DND-41 (cell line): ENCODE measurements around the gene SOCS2.
"Not testable (repeated sequence)": the region's sequence is repeated elsewhere in the genome, so short reads cannot be mapped to it uniquely, and the experiment has no call there.

ENCODE experiments used
- ATAC-seq: fragments of 200-7000 bp; cut with Tn5 transposase; 3 replicates; pipeline ENCODE4 v1.9.1; 2021; ENCODE audit warnings: low read depth; ENCODE audit not compliant: insufficient read depth
- DNase-seq: peaks from one replicate; pipeline ENCODE4 v3.0.0-alpha.2; 2020
- H2AFZ ChIP-seq: 2 replicates; pipeline ENCODE4 v1.6.0; 2012; ENCODE audit warnings: low read depth, low read length
- H3K27ac ChIP-seq: 2 replicates; pipeline ENCODE4 v1.5.1; 2012; ENCODE audit warnings: low read length, inconsistent platforms
- H3K27me3 ChIP-seq: fragments of 200-600 bp; sonication (generic); 2 replicates; pipeline ENCODE4 v1.6.0; 2012; ENCODE audit warnings: low read length, mild to moderate bottlenecking, inconsistent platforms; ENCODE audit not compliant: insufficient read depth, poor library complexity
- H3K36me3 ChIP-seq: 2 replicates; pipeline ENCODE4 v1.5.1; 2012; ENCODE audit warnings: low read length, inconsistent platforms; ENCODE audit not compliant: insufficient read depth
- H3K4me1 ChIP-seq: 2 replicates; pipeline ENCODE4 v1.5.1; 2012; ENCODE audit warnings: mild to moderate bottlenecking, low read length; ENCODE audit not compliant: insufficient read depth
- H3K4me2 ChIP-seq: 2 replicates; pipeline ENCODE4 v1.6.0; 2012; ENCODE audit warnings: mild to moderate bottlenecking, moderate library complexity, low read length, inconsistent platforms; ENCODE audit not compliant: insufficient read depth
- H3K4me3 ChIP-seq, 2 experiments: fragments of 200-600 bp in 1 of 2; shearing (Covaris generic) in 1 of 2; 2 replicates each; pipeline ENCODE4 v1.5.1; 2012 to 2016; ENCODE audit warnings: inconsistent platforms in 2 of 2, low read length in 2 of 2, mild to moderate bottlenecking in 2 of 2, low read depth in 1 of 2, moderate library complexity in 1 of 2
- H3K79me2 ChIP-seq: 2 replicates; pipeline ENCODE4 v1.6.0; 2012; ENCODE audit warnings: low read length, inconsistent platforms; ENCODE audit not compliant: insufficient read depth
- H3K9ac ChIP-seq: 2 replicates; pipeline ENCODE4 v1.6.0; 2012; ENCODE audit warnings: low read depth, mild to moderate bottlenecking, inconsistent platforms, low read length, moderate library complexity
- H3K9me3 ChIP-seq: 2 replicates; pipeline ENCODE4 v1.5.1; 2012; ENCODE audit warnings: low read length, moderate library complexity, mild to moderate bottlenecking, inconsistent platforms; ENCODE audit not compliant: insufficient read depth, severe bottlenecking
- H4K20me1 ChIP-seq: 2 replicates; pipeline ENCODE4 v1.6.0; 2012; ENCODE audit warnings: low read length; ENCODE audit not compliant: insufficient read depth
- EZH2 ChIP-seq: IDR thresholded peaks from 3 replicates; pipeline ENCODE4 v1.6.1; 2012; ENCODE audit warnings: borderline replicate concordance, low read depth, mild to moderate bottlenecking, moderate library complexity, low read length, inconsistent platforms; ENCODE audit not compliant: severe bottlenecking
- TF ChIP-seq, protein P1 (sequence below): IDR thresholded peaks from 2 replicates; pipeline ENCODE4 v1.5.1; 2012; ENCODE audit warnings: borderline replicate concordance, low read length, moderate library complexity, mild to moderate bottlenecking; ENCODE audit not compliant: poor library complexity, severe bottlenecking; ENCODE audit errors: extremely low read depth

The SOCS2 gene

DNA sequence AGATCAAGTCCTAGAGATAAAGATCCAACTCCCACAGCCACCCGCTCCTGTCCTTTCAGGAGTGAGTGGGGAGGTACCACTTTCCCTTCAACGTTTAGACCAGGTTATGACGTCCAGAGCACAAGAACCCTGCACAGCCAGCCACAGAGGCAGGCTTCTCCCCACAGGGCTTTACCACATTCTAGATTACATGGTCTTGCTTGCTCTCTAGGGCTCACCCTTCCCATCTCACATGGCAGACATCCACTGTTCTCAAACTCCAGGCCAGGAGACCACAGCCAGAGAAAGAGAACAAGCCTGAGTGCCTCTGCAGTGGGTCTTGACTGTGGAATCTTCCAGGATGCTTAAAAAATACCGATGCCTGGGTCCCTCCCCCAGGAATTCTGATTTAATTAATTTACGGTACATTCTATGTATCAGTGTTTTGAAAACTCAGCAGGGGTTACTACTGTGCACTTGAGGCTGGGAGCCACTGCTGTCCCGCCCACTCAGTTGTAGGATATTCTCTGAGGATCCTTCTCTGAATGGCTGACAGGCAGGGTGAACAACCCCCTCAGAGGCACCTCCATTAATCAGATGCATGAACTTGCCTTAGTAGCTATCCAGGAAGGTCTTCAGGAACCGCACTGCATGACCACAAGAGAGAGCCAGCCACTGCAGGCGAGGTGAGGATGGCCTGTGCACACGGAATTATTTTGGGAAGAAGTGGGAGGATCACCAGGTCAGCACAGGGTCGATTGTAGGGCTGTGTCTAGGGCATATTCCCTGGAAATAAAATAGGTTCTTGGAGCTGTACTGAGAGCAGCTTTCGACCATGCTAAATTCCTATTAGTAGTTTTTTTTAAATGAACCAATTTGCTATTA is 21.5 kb upstream of the SOCS2 start:
- ATAC-seq (no peak), DNase-seq (no peak)
- H3K27me3 ChIP-seq, result no peaks in the 10 kb centered on the region
- H3K4me3 ChIP-seq, result no peak overlapping the region
- TF ChIP-seq EZH2, result no peak
- TF ChIP-seq, protein P1, sequence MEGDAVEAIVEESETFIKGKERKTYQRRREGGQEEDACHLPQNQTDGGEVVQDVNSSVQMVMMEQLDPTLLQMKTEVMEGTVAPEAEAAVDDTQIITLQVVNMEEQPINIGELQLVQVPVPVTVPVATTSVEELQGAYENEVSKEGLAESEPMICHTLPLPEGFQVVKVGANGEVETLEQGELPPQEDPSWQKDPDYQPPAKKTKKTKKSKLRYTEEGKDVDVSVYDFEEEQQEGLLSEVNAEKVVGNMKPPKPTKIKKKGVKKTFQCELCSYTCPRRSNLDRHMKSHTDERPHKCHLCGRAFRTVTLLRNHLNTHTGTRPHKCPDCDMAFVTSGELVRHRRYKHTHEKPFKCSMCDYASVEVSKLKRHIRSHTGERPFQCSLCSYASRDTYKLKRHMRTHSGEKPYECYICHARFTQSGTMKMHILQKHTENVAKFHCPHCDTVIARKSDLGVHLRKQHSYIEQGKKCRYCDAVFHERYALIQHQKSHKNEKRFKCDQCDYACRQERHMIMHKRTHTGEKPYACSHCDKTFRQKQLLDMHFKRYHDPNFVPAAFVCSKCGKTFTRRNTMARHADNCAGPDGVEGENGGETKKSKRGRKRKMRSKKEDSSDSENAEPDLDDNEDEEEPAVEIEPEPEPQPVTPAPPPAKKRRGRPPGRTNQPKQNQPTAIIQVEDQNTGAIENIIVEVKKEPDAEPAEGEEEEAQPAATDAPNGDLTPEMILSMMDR, result no peak
- H3K9ac ChIP-seq, result no peak overlapping the region
- no peak overlapping the region for H3K4me2 ChIP-seq
- H3K9me3 ChIP-seq, result no peaks in the 10 kb centered on the region
- no peak overlapping the region for H3K27ac ChIP-seq
- peaks cover 17% of the 10 kb centered on the region for H3K36me3 ChIP-seq
- H4K20me1 ChIP-seq, result no peaks in the 10 kb centered on the region; the same call in 1 of the 2 replicates
- H3K4me1 ChIP-seq, result no peaks in the 10 kb centered on the region
- H3K79me2 ChIP-seq, result no peaks in the 10 kb centered on the region
- no peak overlapping the region for H2AFZ ChIP-seq

- H3K9ac ChIP-seq, result no peak overlapping the region
- H3K4me3 ChIP-seq, result no peak overlapping the region
- H3K4me2 ChIP-seq, result no peak overlapping the region
- no peak for DNase-seq
- TF ChIP-seq, protein P1, result no peak
- TF ChIP-seq EZH2, result no peak
- ATAC-seq, result no peak
- no peak overlapping the region for H3K27ac ChIP-seq
- no peaks in the 10 kb centered on the region for H3K79me2 ChIP-seq
- no peaks in the 10 kb centered on the region for H3K9me3 ChIP-seq
- peaks cover 20% of the 10 kb centered on the region for H3K36me3 ChIP-seq
- H4K20me1 ChIP-seq, result no peaks in the 10 kb centered on the region; the same call in 1 of the 2 replicates
- no peak overlapping the region for H2AFZ ChIP-seq
- no peaks in the 10 kb centered on the region for H3K27me3 ChIP-seq
- no peaks in the 10 kb centered on the region for H3K4me1 ChIP-seq
Observed at GRCh38 chr12:93552427-93552826, 20.0 kb upstream of the SOCS2 start.

GRCh38 chr12:93557879-93558278 is 14.6 kb upstream of the SOCS2 start:
- not testable (repeated sequence) for H3K4me1 ChIP-seq, H4K20me1 ChIP-seq, H3K4me2 ChIP-seq, ATAC-seq, H3K9ac ChIP-seq, H3K27ac ChIP-seq, H3K27me3 ChIP-seq, H2AFZ ChIP-seq, H3K9me3 ChIP-seq, H3K79me2 ChIP-seq, H3K4me3 ChIP-seq, DNase-seq
- H3K36me3 ChIP-seq, result peaks cover 43% of the 10 kb centered on the region

DNA sequence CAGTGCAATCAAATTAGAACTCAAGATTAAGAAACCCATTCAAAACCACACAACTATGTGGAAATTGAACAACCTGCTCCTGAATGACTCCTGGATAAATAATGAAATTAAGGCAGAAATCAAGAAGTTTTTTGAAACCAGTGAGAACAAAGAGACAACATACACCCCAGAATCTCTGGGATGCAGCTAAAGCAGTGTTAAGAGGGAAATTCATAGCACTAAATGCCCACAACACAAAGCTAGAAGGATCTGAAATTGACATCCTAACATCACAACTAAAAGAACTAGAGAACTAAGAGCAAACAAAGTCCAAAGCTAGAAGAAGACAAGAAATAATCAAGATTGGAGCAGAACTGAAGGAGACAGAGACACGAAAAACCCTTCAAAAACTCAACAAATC is 13.8 kb upstream of the SOCS2 start:
- H4K20me1 ChIP-seq, H3K9me3 ChIP-seq, H3K9ac ChIP-seq, H3K27me3 ChIP-seq, H3K79me2 ChIP-seq, H3K4me2 ChIP-seq, ATAC-seq, H3K27ac ChIP-seq, H2AFZ ChIP-seq, DNase-seq, H3K4me1 ChIP-seq, H3K4me3 ChIP-seq: not testable (repeated sequence)
- H3K36me3 ChIP-seq, result peaks cover 48% of the 10 kb centered on the region
